Measurements from ENCODE around the gene CLIP4. TPM values are rescaled to one million over a fixed set of nuclear protein-coding genes. Genes with fewer than 3 reads are reported as not detected.
A peak's percentile ranks its signal among the peaks of the same experiment; 100 is the strongest.

CLIP4 gene
- polyA plus RNA-seq, 2 of the 4 experiments (the other 2 are of a cell fraction): 51.1 to 99.1 TPM

DNA sequence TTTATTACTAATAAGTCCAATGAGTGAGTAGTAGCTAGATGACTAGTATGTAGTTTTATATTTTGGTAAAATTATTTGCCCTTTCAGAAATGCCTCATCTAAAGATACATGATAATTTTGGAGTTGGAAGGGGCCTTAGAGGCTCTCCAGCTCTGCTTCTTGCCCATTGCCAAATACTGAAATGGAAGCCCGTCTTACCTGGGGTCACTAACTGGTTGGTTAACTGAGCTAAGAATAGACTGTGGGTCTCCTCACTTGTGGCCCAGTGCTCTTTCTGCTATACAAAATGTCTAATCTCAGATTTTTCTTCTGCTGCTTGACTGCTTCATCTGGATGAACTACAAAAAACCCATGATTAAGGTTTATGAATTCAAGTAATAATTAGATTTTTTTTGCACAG is 67.1 kb downstream of the CLIP4 start:
- TF ChIP-seq NPAS2 (CRISPR knock-in tag; IDR thresholded peaks at IDR 0.05; ENCODE audit: borderline replicate concordance) (no peak), NR3C1 (IDR thresholded peaks at IDR 0.05) (no peak), POLR2AphosphoS2 (conservative IDR thresholded peaks at IDR 0.05; ENCODE audit: low read length) (no peak), BHLHE40 (IDR thresholded peaks at IDR 0.05; ENCODE audit: low read depth, low read length) (no peak), POLR2A (IDR thresholded peaks at IDR 0.05; ENCODE audit: low read length) (no peak), CHD2 (IDR thresholded peaks at IDR 0.05; ENCODE audit: low read length, partially characterized antibody) (no peak), KDM1A (IDR thresholded peaks at IDR 0.05; ENCODE audit: low read depth) (no peak), MYC (IDR thresholded peaks at IDR 0.05; ENCODE audit: borderline replicate concordance, low read length) (no peak), GATA3 (IDR thresholded peaks at IDR 0.05; ENCODE audit: borderline replicate concordance) (no peak), SREBF2 (IDR thresholded peaks at IDR 0.05) (no peak), NFE2L2 (conservative IDR thresholded peaks at IDR 0.05; ENCODE audit: low read length) (no peak), RARB (CRISPR knock-in tag; IDR thresholded peaks at IDR 0.05) (no peak), TFCP2L1 (CRISPR knock-in tag; IDR thresholded peaks at IDR 0.05) (no peak), ZC3H11A (IDR thresholded peaks at IDR 0.05) (no peak)
- TF ChIP-seq, protein P1, sequence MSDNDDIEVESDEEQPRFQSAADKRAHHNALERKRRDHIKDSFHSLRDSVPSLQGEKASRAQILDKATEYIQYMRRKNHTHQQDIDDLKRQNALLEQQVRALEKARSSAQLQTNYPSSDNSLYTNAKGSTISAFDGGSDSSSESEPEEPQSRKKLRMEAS (IDR thresholded peaks at IDR 0.05): no peak
- TF ChIP-seq, protein P2, sequence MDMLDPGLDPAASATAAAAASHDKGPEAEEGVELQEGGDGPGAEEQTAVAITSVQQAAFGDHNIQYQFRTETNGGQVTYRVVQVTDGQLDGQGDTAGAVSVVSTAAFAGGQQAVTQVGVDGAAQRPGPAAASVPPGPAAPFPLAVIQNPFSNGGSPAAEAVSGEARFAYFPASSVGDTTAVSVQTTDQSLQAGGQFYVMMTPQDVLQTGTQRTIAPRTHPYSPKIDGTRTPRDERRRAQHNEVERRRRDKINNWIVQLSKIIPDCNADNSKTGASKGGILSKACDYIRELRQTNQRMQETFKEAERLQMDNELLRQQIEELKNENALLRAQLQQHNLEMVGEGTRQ (IDR thresholded peaks at IDR 0.05): no peak
- TF ChIP-seq, protein P3, sequence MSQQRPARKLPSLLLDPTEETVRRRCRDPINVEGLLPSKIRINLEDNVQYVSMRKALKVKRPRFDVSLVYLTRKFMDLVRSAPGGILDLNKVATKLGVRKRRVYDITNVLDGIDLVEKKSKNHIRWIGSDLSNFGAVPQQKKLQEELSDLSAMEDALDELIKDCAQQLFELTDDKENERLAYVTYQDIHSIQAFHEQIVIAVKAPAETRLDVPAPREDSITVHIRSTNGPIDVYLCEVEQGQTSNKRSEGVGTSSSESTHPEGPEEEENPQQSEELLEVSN (IDR thresholded peaks at IDR 0.05; ENCODE audit: borderline replicate concordance, low read depth): no peak
- H3K9me3 ChIP-seq: no peaks in the 10 kb centered on the region
- WGBS (ENCODE audit: missing lambda C conversion rate): 81% methylated on average over 1 of the region's 1 CpG
- ATAC-seq (no peak), FAIRE-seq (peak; percentile 92), DNase-seq (ENCODE audit: low read depth in 1 of 2, low spot score in 1 of 2) (no peak)
- ChIA-PET CTCF (interaction anchor here (1.6 to 2.8 kb wide), 3 partner anchors 9 to 224 kb away, joined by 6 to 8 read pairs (median 8); no protein-coding TSS in a partner anchor), POLR2A (no interaction called here)
- H3K4me3 ChIP-seq: no peak overlapping the region
- H3K27ac ChIP-seq: no peak overlapping the region
- no peak overlapping the region for H3K4me2 ChIP-seq
- H3K4me1 ChIP-seq: peaks cover 14% of the 10 kb centered on the region; the same call in 2 of the 3 replicates

DNA sequence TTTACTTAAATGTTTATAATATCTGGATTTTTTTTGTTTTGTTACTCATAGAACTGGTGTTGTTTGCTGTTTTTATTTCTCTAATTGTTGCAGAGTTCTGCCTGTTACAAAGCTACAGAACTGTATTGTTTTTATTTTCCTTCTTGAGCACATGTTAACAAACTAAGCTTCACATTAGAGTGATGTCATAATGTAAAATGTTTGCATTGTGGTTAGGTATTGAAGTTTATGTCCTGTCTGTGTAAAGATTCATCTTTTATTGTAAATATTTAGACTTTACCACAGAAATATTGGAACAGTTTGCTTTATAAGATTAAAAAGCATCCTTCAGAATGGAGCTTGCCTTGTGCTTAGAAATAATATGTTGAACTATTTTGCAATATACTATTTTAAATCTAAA is 67.7 kb downstream of the CLIP4 start:
- no peak for TF ChIP-seq JUNB (IDR thresholded peaks at IDR 0.05)
- no peak for TF ChIP-seq RNF2 (IDR thresholded peaks at IDR 0.05; ENCODE audit: borderline replicate concordance, low read depth)
- no peak for TF ChIP-seq BHLHE40 (IDR thresholded peaks at IDR 0.05; ENCODE audit: low read depth, low read length)
- TF ChIP-seq GATA3 (IDR thresholded peaks at IDR 0.05; ENCODE audit: borderline replicate concordance): peak; percentile 19; the same call in 1 of the 2 replicates
- TF ChIP-seq FOSL2 (IDR thresholded peaks at IDR 0.05): no peak
- no peak for TF ChIP-seq FOSL2 (CRISPR knock-in tag; IDR thresholded peaks at IDR 0.05)
- TF ChIP-seq RARB (CRISPR knock-in tag; IDR thresholded peaks at IDR 0.05): no peak
- TF ChIP-seq FOXS1 (CRISPR knock-in tag; IDR thresholded peaks at IDR 0.05): no peak
- TF ChIP-seq JUN (IDR thresholded peaks at IDR 0.05): no peak
- no peak for DNase-seq (ENCODE audit: low read depth in 1 of 2, low spot score in 1 of 2)
- peaks cover 14% of the 10 kb centered on the region; the same call in 2 of the 3 replicates for H3K4me1 ChIP-seq
- ChIA-PET CTCF (interaction anchor here (1.3 to 2.8 kb wide), 3 partner anchors 14 to 224 kb away, joined by 5 to 8 read pairs (median 5); no protein-coding TSS in a partner anchor), POLR2A (no interaction called here)
- H3K4me2 ChIP-seq: no peak overlapping the region
- ATAC-seq: no peak
- no peak overlapping the region for H3K4me3 ChIP-seq
- no peaks in the 10 kb centered on the region for H3K9me3 ChIP-seq
- FAIRE-seq: no peak
- no peak overlapping the region for H3K27ac ChIP-seq

DNA sequence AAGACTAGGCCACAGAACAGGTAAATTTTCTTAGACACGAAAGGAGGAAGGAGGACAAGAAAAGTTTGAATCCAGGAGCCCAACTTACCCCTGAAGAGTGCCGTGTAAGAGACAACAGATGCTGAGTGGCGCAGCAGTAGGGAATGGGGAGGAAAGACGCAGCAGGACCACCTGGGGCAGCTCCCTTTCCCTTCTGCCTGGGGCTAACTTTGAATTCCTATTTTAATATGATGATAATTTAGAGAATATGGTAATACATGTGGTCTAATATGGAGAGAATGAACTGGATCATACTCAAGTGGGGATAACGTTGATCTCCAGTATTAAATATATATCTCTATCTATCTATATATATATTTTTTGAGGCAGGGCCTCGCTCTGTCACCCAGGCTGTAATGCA is 69.3 kb downstream of the CLIP4 start:
- no peak for TF ChIP-seq JUN (IDR thresholded peaks at IDR 0.05)
- TF ChIP-seq JUNB (IDR thresholded peaks at IDR 0.05): no peak
- TF ChIP-seq CEBPB (IDR thresholded peaks at IDR 0.05): no peak
- no peak for TF ChIP-seq HOXB13 (CRISPR knock-in tag; IDR thresholded peaks at IDR 0.05; ENCODE audit: low read depth)
- no peak for TF ChIP-seq EHF (CRISPR knock-in tag; IDR thresholded peaks at IDR 0.05)
- no peak for TF ChIP-seq SREBF2 (IDR thresholded peaks at IDR 0.05)
- TF ChIP-seq, protein P4, sequence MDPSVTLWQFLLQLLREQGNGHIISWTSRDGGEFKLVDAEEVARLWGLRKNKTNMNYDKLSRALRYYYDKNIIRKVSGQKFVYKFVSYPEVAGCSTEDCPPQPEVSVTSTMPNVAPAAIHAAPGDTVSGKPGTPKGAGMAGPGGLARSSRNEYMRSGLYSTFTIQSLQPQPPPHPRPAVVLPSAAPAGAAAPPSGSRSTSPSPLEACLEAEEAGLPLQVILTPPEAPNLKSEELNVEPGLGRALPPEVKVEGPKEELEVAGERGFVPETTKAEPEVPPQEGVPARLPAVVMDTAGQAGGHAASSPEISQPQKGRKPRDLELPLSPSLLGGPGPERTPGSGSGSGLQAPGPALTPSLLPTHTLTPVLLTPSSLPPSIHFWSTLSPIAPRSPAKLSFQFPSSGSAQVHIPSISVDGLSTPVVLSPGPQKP (IDR thresholded peaks at IDR 0.05; ENCODE audit: low read depth, low read length): no peak
- TF ChIP-seq RFX5 (IDR thresholded peaks at IDR 0.05): no peak
- no peak for TF ChIP-seq TFCP2L1 (CRISPR knock-in tag; IDR thresholded peaks at IDR 0.05)
- TF ChIP-seq FOSL2 (IDR thresholded peaks at IDR 0.05): no peak
- TF ChIP-seq FOSL2 (CRISPR knock-in tag; IDR thresholded peaks at IDR 0.05): no peak
- TF ChIP-seq POLR2AphosphoS2 (conservative IDR thresholded peaks at IDR 0.05; ENCODE audit: low read length): no peak
- no peak for TF ChIP-seq NFE2L2 (conservative IDR thresholded peaks at IDR 0.05; ENCODE audit: low read length)
- TF ChIP-seq, protein P2 (IDR thresholded peaks at IDR 0.05): no peak
- TF ChIP-seq, protein P1 (IDR thresholded peaks at IDR 0.05): no peak
- ATAC-seq (no peak), DNase-seq (ENCODE audit: low read depth in 1 of 2, low spot score in 1 of 2) (no peak), FAIRE-seq (no peak)
- H3K4me2 ChIP-seq: no peak overlapping the region
- WGBS (ENCODE audit: missing lambda C conversion rate): 92% methylated on average over 6 of the region's 6 CpGs
- peaks cover 14% of the 10 kb centered on the region; the same call in 2 of the 3 replicates for H3K4me1 ChIP-seq
- no peak overlapping the region for H3K4me3 ChIP-seq
- ChIA-PET CTCF (interaction anchor here (0.8 to 1.8 kb wide), 3 partner anchors 19 to 839 kb away, joined by 3 to 5 read pairs (median 5); no protein-coding TSS in a partner anchor), POLR2A (no interaction called here)
- H3K27ac ChIP-seq: no peak overlapping the region
- no peaks in the 10 kb centered on the region for H3K9me3 ChIP-seq

Measured in A549 (cell line).